ENCODE measurements around the gene GJA9. TPM values are rescaled to one million over a fixed set of nuclear protein-coding genes. Genes with fewer than 3 reads are reported as not detected.

The GJA9 gene
- 1 to 10 TPM in 1 of 4 donors, under 1 TPM in 1, not detected in 2; 0.41 to 1.6 TPM for total RNA-seq

DNA sequence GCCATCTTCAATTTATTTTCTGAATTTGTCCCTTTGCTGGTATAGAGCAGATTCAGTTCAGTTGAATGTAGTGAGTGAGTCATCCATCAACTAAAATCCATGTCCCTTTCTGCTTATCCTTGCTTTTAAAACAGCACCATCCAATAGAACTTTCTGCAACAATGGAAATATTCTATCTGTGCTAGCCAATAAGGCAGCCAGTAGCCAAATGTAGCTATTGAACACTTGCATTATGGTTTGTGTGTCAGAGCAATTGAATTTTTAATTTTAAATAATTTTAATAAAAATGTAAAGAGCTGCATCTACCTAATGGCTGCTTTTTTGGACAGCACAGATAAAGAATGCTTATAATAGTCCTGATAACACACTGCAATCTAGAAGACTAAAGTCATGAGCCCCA is at the start of gene GJA9:
GJA9 (minus strand) TSS at position 101 of the 400 bp plus-strand sequence. CDS start 5,489 bp downstream, outside the sequence.
- Histone ChIP-seq H3K36me3 (no peaks in the 10 kb centered on the region), H3K4me3 (no peak within 1 kb of the TSS), H3K9me3 (no peaks in the 10 kb centered on the region), H3K4me1 (no peaks in the 10 kb centered on the region), H3K27ac (no peak within 1 kb of the TSS), H3K27me3 (no peaks in the 10 kb centered on the region)
- in situ Hi-C loops (cut with MboI; ENCODE audit: low pct_ligation_motif_present in 1 of 4, low pct_unique_long_range_greater_than_20kb in 1 of 4, low sequenced_read_pairs in 3 of 4) (loop anchor here in 1 of 4 donors (25.0 kb wide), 1 partner anchor 181 kb away; no protein-coding TSS in a partner anchor), intact Hi-C loops (cut with DNase I; ENCODE audit: low total_unique reads) (no loop called here)
- no peak for DNase-seq
- TF ChIP-seq, protein P1, sequence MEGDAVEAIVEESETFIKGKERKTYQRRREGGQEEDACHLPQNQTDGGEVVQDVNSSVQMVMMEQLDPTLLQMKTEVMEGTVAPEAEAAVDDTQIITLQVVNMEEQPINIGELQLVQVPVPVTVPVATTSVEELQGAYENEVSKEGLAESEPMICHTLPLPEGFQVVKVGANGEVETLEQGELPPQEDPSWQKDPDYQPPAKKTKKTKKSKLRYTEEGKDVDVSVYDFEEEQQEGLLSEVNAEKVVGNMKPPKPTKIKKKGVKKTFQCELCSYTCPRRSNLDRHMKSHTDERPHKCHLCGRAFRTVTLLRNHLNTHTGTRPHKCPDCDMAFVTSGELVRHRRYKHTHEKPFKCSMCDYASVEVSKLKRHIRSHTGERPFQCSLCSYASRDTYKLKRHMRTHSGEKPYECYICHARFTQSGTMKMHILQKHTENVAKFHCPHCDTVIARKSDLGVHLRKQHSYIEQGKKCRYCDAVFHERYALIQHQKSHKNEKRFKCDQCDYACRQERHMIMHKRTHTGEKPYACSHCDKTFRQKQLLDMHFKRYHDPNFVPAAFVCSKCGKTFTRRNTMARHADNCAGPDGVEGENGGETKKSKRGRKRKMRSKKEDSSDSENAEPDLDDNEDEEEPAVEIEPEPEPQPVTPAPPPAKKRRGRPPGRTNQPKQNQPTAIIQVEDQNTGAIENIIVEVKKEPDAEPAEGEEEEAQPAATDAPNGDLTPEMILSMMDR (IDR thresholded peaks at IDR 0.05): no peak
- TF ChIP-seq POLR2A (IDR thresholded peaks at IDR 0.05): no peak
- no peak for TF ChIP-seq EP300 (IDR thresholded peaks at IDR 0.05; ENCODE audit: low read depth)
- no peak for TF ChIP-seq POLR2AphosphoS5 (IDR thresholded peaks at IDR 0.05)

DNA sequence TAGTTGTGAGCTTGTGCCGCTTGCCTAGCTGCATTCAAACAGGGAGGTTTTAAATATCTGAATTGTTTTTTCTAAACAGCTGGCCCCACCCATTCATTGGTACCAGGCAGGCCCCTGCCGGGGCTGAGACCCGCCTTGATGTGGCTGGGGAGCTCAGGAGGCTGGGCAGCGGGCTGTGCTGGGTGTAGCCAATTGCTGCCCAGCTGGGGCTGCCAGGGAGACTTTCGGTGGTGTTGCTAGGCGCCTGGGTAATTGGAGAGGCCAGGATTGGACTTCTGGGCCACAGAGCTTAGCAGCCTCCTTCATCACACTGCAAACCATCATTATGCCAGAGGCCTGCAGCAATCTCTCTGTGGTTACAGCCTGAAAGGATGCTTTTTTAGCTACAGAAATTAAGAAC is 48.1 kb upstream of the GJA9 start:
- Histone ChIP-seq H3K36me3 (no peaks in the 10 kb centered on the region), H3K27ac (no peak overlapping the region), H3K4me1 (no peaks in the 10 kb centered on the region), H3K27me3 (no peaks in the 10 kb centered on the region), H3K9me3 (no peaks in the 10 kb centered on the region), H3K4me3 (no peak overlapping the region)
- intact Hi-C loops (cut with DNase I; ENCODE audit: low total_unique reads): no loop called here
- no peak for TF ChIP-seq POLR2AphosphoS5 (IDR thresholded peaks at IDR 0.05)
- TF ChIP-seq POLR2A (IDR thresholded peaks at IDR 0.05): no peak
- TF ChIP-seq EP300 (IDR thresholded peaks at IDR 0.05; ENCODE audit: low read depth): no peak
- TF ChIP-seq, protein P1 (IDR thresholded peaks at IDR 0.05): no peak
- in situ Hi-C loops (cut with MboI; ENCODE audit: low pct_ligation_motif_present in 1 of 4, low pct_unique_long_range_greater_than_20kb in 1 of 4, low sequenced_read_pairs in 3 of 4): no loop called here
- no peak for DNase-seq
- 60% methylated on average over 5 of the region's 6 CpGs; no CpG with 5 or more reads in 1 of the 2 donors for WGBS, 2 donors (ENCODE audit: low coverage in 1 of 2)

DNA sequence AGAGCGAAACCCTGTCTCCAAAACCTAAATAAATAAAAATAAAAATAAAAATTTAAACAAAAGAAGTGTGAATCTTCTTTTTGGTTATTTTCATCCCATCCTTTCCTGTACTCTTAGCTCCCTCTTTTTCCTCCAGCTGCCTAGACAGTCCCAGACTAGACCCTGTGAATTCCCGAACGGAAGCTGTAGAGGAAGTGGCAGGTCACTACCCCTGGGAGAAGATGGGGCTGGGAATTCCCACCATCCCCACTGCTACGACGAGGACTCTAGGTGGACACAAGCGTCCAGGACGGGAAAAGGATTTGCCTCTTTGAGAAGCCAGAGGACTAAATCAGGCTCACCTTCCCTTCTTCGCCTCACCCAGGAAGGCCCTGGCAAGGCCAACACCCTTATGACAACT is 47.7 kb upstream of the GJA9 start:
- H3K36me3 ChIP-seq: no peaks in the 10 kb centered on the region
- H3K4me3 ChIP-seq: no peak overlapping the region
- no peaks in the 10 kb centered on the region for H3K9me3 ChIP-seq
- no peaks in the 10 kb centered on the region for H3K27me3 ChIP-seq
- intact Hi-C loops (cut with DNase I; ENCODE audit: low total_unique reads) (no loop called here), in situ Hi-C loops (cut with MboI; ENCODE audit: low pct_ligation_motif_present in 1 of 4, low pct_unique_long_range_greater_than_20kb in 1 of 4, low sequenced_read_pairs in 3 of 4) (no loop called here)
- TF ChIP-seq, protein P1 (IDR thresholded peaks at IDR 0.05): no peak
- no peak for TF ChIP-seq EP300 (IDR thresholded peaks at IDR 0.05; ENCODE audit: low read depth)
- TF ChIP-seq POLR2A (IDR thresholded peaks at IDR 0.05): no peak
- TF ChIP-seq POLR2AphosphoS5 (IDR thresholded peaks at IDR 0.05): no peak
- H3K4me1 ChIP-seq: peaks cover 0 to 2% (median under 1%) of the 10 kb centered on the region in 4 donors
- DNase-seq: no peak
- WGBS, 2 donors (ENCODE audit: low coverage in 1 of 2): 82 to 88% methylated on average over 7 to 8 of the region's 8 CpGs
- no peak overlapping the region for H3K27ac ChIP-seq

DNA sequence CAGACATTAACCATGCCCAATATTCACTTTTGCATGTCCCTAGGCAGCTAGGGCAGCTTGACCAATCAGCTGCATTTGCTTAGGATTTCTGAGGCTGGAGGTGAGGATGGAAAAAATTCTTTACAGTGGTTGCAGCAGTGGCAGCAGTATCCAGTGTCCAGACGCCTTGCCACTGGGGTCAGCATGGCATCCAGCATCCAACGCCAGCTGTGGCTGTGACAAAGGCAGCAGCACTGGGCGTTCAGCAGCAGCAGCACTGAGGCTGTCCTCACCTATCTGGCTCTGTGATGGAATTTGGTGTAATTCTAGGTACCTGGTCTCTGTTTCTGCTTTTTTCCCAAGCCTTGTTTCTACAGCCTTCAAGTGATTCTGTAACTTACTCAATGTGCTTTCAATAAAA is 44.7 kb upstream of the GJA9 start:
- no peaks in the 10 kb centered on the region for H3K9me3 ChIP-seq
- in situ Hi-C loops (cut with MboI; ENCODE audit: low pct_ligation_motif_present in 1 of 4, low pct_unique_long_range_greater_than_20kb in 1 of 4, low sequenced_read_pairs in 3 of 4): no loop called here
- no peak for TF ChIP-seq POLR2A (IDR thresholded peaks at IDR 0.05)
- no peak for TF ChIP-seq POLR2AphosphoS5 (IDR thresholded peaks at IDR 0.05)
- no peak for TF ChIP-seq EP300 (IDR thresholded peaks at IDR 0.05; ENCODE audit: low read depth)
- DNase-seq: no peak
- H3K4me1 ChIP-seq: peaks cover 0 to 6% (median 4%) of the 10 kb centered on the region in 4 donors
- H3K27me3 ChIP-seq: no peaks in the 10 kb centered on the region
- no peak overlapping the region for H3K27ac ChIP-seq
- no peak overlapping the region for H3K4me3 ChIP-seq
- 86% methylated on average over 3 of the region's 3 CpGs; no CpG with 5 or more reads in 1 of the 2 donors for WGBS, 2 donors (ENCODE audit: low coverage in 1 of 2)
- no peaks in the 10 kb centered on the region for H3K36me3 ChIP-seq
- intact Hi-C loops (cut with DNase I; ENCODE audit: low total_unique reads): no loop called here

DNA sequence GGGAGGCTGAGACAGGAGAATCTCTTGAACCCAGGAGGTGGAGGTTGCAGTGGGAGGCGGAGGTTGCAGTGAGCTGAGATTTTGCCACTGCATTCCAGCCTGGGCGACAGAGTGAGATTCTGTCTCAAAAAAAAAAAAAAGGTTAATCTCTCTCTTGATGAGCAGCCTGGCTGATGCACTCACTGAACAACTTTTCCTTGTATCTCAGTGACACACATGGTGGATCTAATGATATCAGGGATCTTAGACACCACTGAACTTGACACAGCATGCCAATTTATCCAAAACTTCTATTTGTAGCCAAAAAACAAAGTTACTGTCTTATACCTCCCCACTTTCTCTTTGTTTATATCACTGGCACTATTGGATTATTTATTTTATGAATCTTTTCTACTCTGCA is 44.0 kb upstream of the GJA9 start:
- Histone ChIP-seq H3K4me3 (no peak overlapping the region), H3K27me3 (no peaks in the 10 kb centered on the region), H3K36me3 (no peaks in the 10 kb centered on the region), H3K4me1 (peaks cover 0 to 6% (median 4%) of the 10 kb centered on the region in 4 donors), H3K9me3 (no peaks in the 10 kb centered on the region), H3K27ac (no peak overlapping the region)
- 90 to 91% methylated on average over 2 of the region's 2 CpGs for WGBS, 2 donors (ENCODE audit: low coverage in 1 of 2)
- TF ChIP-seq, protein P1 (IDR thresholded peaks at IDR 0.05): no peak
- no peak for TF ChIP-seq EP300 (IDR thresholded peaks at IDR 0.05; ENCODE audit: low read depth)
- no peak for TF ChIP-seq POLR2AphosphoS5 (IDR thresholded peaks at IDR 0.05)
- no peak for TF ChIP-seq POLR2A (IDR thresholded peaks at IDR 0.05)
- in situ Hi-C loops (cut with MboI; ENCODE audit: low pct_ligation_motif_present in 1 of 4, low pct_unique_long_range_greater_than_20kb in 1 of 4, low sequenced_read_pairs in 3 of 4): no loop called here
- DNase-seq: no peak
- intact Hi-C loops (cut with DNase I; ENCODE audit: low total_unique reads): no loop called here

Data from transverse colon (tissue), 4 donors.